K562 (cell line): ENCODE measurements around the gene HNRNPDL. TPM values are rescaled to one million over a fixed set of nuclear protein-coding genes. Genes with fewer than 3 reads are reported as not detected.
A peak's percentile ranks its signal among the peaks of the same experiment; 100 is the strongest.

ENCODE experiments used
- ARNT ChIP-seq, 2 experiments: fragments of 450-650 bp; IDR thresholded peaks; 2 replicates each; pipeline ENCODE4 v1.6.1; 2016; ENCODE audit warnings: mild to moderate bottlenecking in 1 of 2
- COPS2 ChIP-seq: fragments of 450-650 bp; conservative IDR thresholded peaks from 2 replicates; pipeline ENCODE4 v1.6.1; 2016; ENCODE audit warnings: mild to moderate bottlenecking, moderate library complexity
- E2F1 ChIP-seq: sonication (generic); formaldehyde crosslinking; IDR thresholded peaks from 2 replicates; pipeline ENCODE4 v1.8.1; 2023; ENCODE audit warnings: mild to moderate bottlenecking, missing genetic modification reagents, moderate library complexity
- EP300 ChIP-seq: IDR thresholded peaks from 2 replicates; pipeline ENCODE4 v1.6.1; 2012; ENCODE audit warnings: low read length, improper control_type of control experiment
- FOXP4 ChIP-seq: sonication (generic); formaldehyde crosslinking; IDR thresholded peaks from 2 replicates; pipeline ENCODE4 v1.8.0; 2022; ENCODE audit warnings: mild to moderate bottlenecking, missing genetic modification reagents, borderline replicate concordance
- GATA2 ChIP-seq: sonication (generic); formaldehyde crosslinking; IDR thresholded peaks from 2 replicates; pipeline ENCODE4 v1.4.0; 2020; ENCODE audit warnings: mild to moderate bottlenecking, missing genetic modification reagents
- GATAD2B ChIP-seq: fragments of 450-650 bp; IDR thresholded peaks from 2 replicates; pipeline ENCODE4 v1.6.1; 2017; ENCODE audit warnings: mild to moderate bottlenecking, borderline replicate concordance
- NR2C1 ChIP-seq, 2 experiments: fragments of 450-650 bp; IDR thresholded peaks; 2 replicates each; pipeline ENCODE4 v1.6.1; 2017; ENCODE audit warnings: mild to moderate bottlenecking in 2 of 2, antibody characterized with exemption in 1 of 2, inconsistent platforms in 1 of 2, missing compliant biosample characterization in 1 of 2, missing genetic modification characterization in 1 of 2
- OTX1 ChIP-seq: fragments of 450-650 bp; formaldehyde crosslinking; IDR thresholded peaks from 2 replicates; pipeline ENCODE4 v1.4.0; 2022; ENCODE audit warnings: mild to moderate bottlenecking
- SNRNP70 ChIP-seq: fragments of 200-400 bp; formaldehyde crosslinking; optimal IDR thresholded peaks from 2 replicates; pipeline ENCODE3; 2017; ENCODE audit warnings: low read depth, low read length
- SPI1 ChIP-seq: IDR thresholded peaks from 2 replicates; pipeline ENCODE4 v1.6.1; 2011; ENCODE audit warnings: low read depth, low read length, control low read depth, borderline replicate concordance
- ZNF146 ChIP-seq: IDR thresholded peaks from one replicate; pipeline ENCODE4 v1.6.1; 2018; ENCODE audit warnings: missing compliant biosample characterization; ENCODE audit not compliant: unreplicated experiment
- ZNF354B ChIP-seq: fragments of 250-450 bp; sonication (Bioruptor Pico); IDR thresholded peaks from 2 replicates; pipeline ENCODE4 v1.4.0; 2020
- ZNF609 ChIP-seq: sonication (generic); formaldehyde crosslinking; IDR thresholded peaks from 2 replicates; pipeline ENCODE4 v1.8.1; 2023; ENCODE audit warnings: missing genetic modification reagents, mild to moderate bottlenecking, borderline replicate concordance
- polyA plus RNA-seq, 8 experiments: library from polyadenylated mRNA; depleted of rRNA in 4 of 8; stranded (reverse) in 5 of 8; unstranded in 3 of 8; fragments of >200 nt; fragmentation: Nextera tagmentation in 2 of 8; fragmentation: Illumina TruSeq in 1 of 8; extraction: Ambion mirVana in 2 of 8; extraction: Trizol in 1 of 8; gene quantifications; 2 replicates each; pipeline versions ENCODE4 v1.2.1 to v1.2.3, GENCODE V29; 2011 to 2014; ENCODE audit warnings: inconsistent platforms in 1 of 8, missing spikeins in 1 of 8
- total RNA-seq, 7 experiments: library from RNA; depleted of rRNA in 6 of 7; stranded (reverse); fragments of >200 nt in 6 of 7; fragmentation: Illumina TruSeq in 2 of 7; extraction: Trizol in 2 of 7; gene quantifications; 2 replicates each; pipeline versions ENCODE4 v1.2.1 to v1.2.3, GENCODE V29; 2011 to 2021; ENCODE audit warnings: low replicate concordance in 1 of 7
- TF ChIP-seq, protein P1 (sequence below), 3 experiments: fragments of 200-800 bp in 1 of 3; fragments of 250-450 bp in 1 of 3; fragments of 450-650 bp in 1 of 3; sonication (Bioruptor Pico) in 1 of 3; sonication (Bioruptor generic) in 1 of 3; formaldehyde crosslinking in 1 of 3; IDR thresholded peaks; 2 replicates each; pipeline versions ENCODE4 v1.6.1 to v1.8.0; 2016 to 2022; ENCODE audit warnings: mild to moderate bottlenecking in 2 of 3, missing genetic modification characterization in 2 of 3, missing compliant biosample characterization in 1 of 3, moderate library complexity in 1 of 3

The HNRNPDL gene
- total and polyA plus RNA-seq, 9 of the 15 experiments (the other 6 are each of a cell fraction or from before 2014, with no cell fraction given), result 243 to 652 (median 351) TPM

DNA sequence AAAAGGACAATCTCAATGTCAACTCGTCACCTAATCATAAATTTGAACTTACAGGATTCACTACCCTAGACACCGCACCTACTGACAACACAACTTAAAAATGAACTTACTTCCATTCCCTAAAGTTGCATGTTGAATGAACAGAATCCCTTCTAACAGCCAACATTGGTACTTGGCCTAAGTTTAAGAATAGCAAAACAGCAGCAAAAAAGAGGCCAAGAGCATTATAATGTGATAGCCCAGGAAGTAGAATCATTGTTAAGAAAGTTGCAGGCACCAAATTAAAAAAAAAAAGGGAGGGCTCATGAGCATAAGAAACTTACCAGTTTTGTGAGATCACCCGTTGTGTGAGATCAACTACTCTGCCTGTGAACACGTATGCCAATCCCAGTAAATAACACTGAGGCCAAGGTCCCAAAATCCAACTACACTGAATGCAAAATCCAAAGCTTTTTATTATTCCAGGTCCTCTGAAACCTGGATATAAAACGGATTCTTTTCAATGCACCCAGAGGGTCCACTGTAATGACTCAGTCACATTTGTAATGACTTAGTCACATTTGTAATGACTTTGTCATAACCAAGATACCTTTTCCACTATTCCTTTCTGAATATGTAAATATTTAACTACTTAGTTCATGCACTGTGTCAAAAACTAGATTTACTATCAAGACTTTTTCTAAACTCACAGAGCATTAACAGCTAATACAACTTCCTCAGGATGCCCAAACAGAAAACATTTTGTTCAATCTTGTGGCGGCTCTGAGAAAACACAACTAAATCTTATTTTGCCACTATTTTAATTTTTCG, 6.8 kb downstream of the HNRNPDL start (continued):
- no peak for TF ChIP-seq FOXP4 (CRISPR knock-in tag)
- no peak for TF ChIP-seq GATA2 (CRISPR knock-in tag)
- no peak for TF ChIP-seq ZNF146 (CRISPR knock-in tag)
- TF ChIP-seq SPI1, result no peak
- TF ChIP-seq OTX1 (CRISPR knock-in tag), result no peak
- TF ChIP-seq ARNT (IDR thresholded peaks at IDR 0.05), result peak in 1 of 2 experiments; percentile 37; a peak in 1 of 4 replicates
- no peak for TF ChIP-seq SNRNP70
- no peak for TF ChIP-seq NR2C1 (IDR thresholded peaks at IDR 0.05)
- no peak for TF ChIP-seq NR2C1 (tag; IDR thresholded peaks at IDR 0.05)
- no peak for TF ChIP-seq ZNF354B
- TF ChIP-seq EP300, result no peak
- TF ChIP-seq COPS2, result no peak
- TF ChIP-seq, protein P1, sequence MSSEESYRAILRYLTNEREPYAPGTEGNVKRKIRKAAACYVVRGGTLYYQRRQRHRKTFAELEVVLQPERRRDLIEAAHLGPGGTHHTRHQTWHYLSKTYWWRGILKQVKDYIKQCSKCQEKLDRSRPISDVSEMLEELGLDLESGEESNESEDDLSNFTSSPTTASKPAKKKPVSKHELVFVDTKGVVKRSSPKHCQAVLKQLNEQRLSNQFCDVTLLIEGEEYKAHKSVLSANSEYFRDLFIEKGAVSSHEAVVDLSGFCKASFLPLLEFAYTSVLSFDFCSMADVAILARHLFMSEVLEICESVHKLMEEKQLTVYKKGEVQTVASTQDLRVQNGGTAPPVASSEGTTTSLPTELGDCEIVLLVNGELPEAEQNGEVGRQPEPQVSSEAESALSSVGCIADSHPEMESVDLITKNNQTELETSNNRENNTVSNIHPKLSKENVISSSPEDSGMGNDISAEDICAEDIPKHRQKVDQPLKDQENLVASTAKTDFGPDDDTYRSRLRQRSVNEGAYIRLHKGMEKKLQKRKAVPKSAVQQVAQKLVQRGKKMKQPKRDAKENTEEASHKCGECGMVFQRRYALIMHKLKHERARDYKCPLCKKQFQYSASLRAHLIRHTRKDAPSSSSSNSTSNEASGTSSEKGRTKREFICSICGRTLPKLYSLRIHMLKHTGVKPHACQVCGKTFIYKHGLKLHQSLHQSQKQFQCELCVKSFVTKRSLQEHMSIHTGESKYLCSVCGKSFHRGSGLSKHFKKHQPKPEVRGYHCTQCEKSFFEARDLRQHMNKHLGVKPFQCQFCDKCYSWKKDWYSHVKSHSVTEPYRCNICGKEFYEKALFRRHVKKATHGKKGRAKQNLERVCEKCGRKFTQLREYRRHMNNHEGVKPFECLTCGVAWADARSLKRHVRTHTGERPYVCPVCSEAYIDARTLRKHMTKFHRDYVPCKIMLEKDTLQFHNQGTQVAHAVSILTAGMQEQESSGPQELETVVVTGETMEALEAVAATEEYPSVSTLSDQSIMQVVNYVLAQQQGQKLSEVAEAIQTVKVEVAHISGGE (CRISPR knock-in tag; IDR thresholded peaks at IDR 0.05), result no peak
- TF ChIP-seq ZNF609 (CRISPR knock-in tag), result no peak
- 0 out of 2 replicates have a peak, but pooled peaks have one; percentile 30 for TF ChIP-seq GATAD2B
- peak; percentile 38; the same call in 1 of the 2 replicates for TF ChIP-seq E2F1 (CRISPR knock-in tag)
